Measurements from ENCODE around the gene ASIC4. TPM values are rescaled to one million over a fixed set of nuclear protein-coding genes. Genes with fewer than 3 reads are reported as not detected.

The ASIC4 gene
- total RNA-seq, 1 donor from 2014 or later: 0.15 TPM

GRCh38 chr2:219512524-219513216 lies 1.6 kb upstream of the ASIC4 start:
- Mint-ChIP-seq H3K9me3 (ENCODE audit: low read depth) (no peaks in the 10 kb centered on the region), H3K36me3 (ENCODE audit: low read depth) (no peaks in the 10 kb centered on the region), H3K27ac (ENCODE audit: unreplicated experiment) (no peak overlapping the region), H3K4me3 (ENCODE audit: unreplicated experiment) (no peak overlapping the region), H3K27me3 (ENCODE audit: low read depth) (peaks cover 57% of the 10 kb centered on the region), H3K4me1 (ENCODE audit: low read depth) (peaks cover 26% of the 10 kb centered on the region)
- no peak for DNase-seq (ENCODE audit: low spot score)
- TF ChIP-seq, protein P1, sequence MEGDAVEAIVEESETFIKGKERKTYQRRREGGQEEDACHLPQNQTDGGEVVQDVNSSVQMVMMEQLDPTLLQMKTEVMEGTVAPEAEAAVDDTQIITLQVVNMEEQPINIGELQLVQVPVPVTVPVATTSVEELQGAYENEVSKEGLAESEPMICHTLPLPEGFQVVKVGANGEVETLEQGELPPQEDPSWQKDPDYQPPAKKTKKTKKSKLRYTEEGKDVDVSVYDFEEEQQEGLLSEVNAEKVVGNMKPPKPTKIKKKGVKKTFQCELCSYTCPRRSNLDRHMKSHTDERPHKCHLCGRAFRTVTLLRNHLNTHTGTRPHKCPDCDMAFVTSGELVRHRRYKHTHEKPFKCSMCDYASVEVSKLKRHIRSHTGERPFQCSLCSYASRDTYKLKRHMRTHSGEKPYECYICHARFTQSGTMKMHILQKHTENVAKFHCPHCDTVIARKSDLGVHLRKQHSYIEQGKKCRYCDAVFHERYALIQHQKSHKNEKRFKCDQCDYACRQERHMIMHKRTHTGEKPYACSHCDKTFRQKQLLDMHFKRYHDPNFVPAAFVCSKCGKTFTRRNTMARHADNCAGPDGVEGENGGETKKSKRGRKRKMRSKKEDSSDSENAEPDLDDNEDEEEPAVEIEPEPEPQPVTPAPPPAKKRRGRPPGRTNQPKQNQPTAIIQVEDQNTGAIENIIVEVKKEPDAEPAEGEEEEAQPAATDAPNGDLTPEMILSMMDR (IDR thresholded peaks at IDR 0.05): no peak

- peak overlapping the region; percentile 35 for H3K4me3 Mint-ChIP-seq (ENCODE audit: unreplicated experiment)
- DNase-seq (ENCODE audit: low spot score): no peak
- H3K27ac Mint-ChIP-seq (ENCODE audit: unreplicated experiment): peak overlapping the region; percentile 42
- no peaks in the 10 kb centered on the region for H3K36me3 Mint-ChIP-seq (ENCODE audit: low read depth)
- TF ChIP-seq, protein P1 (IDR thresholded peaks at IDR 0.05): no peak
- peaks cover 62% of the 10 kb centered on the region for H3K27me3 Mint-ChIP-seq (ENCODE audit: low read depth)
- peaks cover 30% of the 10 kb centered on the region for H3K4me1 Mint-ChIP-seq (ENCODE audit: low read depth)
- H3K9me3 Mint-ChIP-seq (ENCODE audit: low read depth): no peaks in the 10 kb centered on the region
Measured at GRCh38 chr2:219513787-219514186, 495 bp upstream of the ASIC4 start.

GRCh38 chr2:219514836-219515235 lies 554 bp downstream of the ASIC4 start:
- Mint-ChIP-seq H3K27ac (ENCODE audit: unreplicated experiment) (no peak overlapping the region), H3K27me3 (ENCODE audit: low read depth) (peaks cover 62% of the 10 kb centered on the region), H3K4me1 (ENCODE audit: low read depth) (peaks cover 22% of the 10 kb centered on the region), H3K4me3 (ENCODE audit: unreplicated experiment) (no peak overlapping the region), H3K9me3 (ENCODE audit: low read depth) (no peaks in the 10 kb centered on the region), H3K36me3 (ENCODE audit: low read depth) (no peaks in the 10 kb centered on the region)
- DNase-seq (ENCODE audit: low spot score): no peak
- TF ChIP-seq, protein P1 (IDR thresholded peaks at IDR 0.05): no peak

GRCh38 chr2:219515874-219516629 lies 1.8 kb downstream of the ASIC4 start:
- Mint-ChIP-seq H3K9me3 (ENCODE audit: low read depth) (no peaks in the 10 kb centered on the region), H3K27me3 (ENCODE audit: low read depth) (peaks cover 55% of the 10 kb centered on the region), H3K27ac (ENCODE audit: unreplicated experiment) (no peak overlapping the region), H3K36me3 (ENCODE audit: low read depth) (no peaks in the 10 kb centered on the region), H3K4me1 (ENCODE audit: low read depth) (peaks cover 20% of the 10 kb centered on the region), H3K4me3 (ENCODE audit: unreplicated experiment) (no peak overlapping the region)
- TF ChIP-seq, protein P1 (IDR thresholded peaks at IDR 0.05): no peak
- DNase-seq (ENCODE audit: low spot score): no peak

DNA sequence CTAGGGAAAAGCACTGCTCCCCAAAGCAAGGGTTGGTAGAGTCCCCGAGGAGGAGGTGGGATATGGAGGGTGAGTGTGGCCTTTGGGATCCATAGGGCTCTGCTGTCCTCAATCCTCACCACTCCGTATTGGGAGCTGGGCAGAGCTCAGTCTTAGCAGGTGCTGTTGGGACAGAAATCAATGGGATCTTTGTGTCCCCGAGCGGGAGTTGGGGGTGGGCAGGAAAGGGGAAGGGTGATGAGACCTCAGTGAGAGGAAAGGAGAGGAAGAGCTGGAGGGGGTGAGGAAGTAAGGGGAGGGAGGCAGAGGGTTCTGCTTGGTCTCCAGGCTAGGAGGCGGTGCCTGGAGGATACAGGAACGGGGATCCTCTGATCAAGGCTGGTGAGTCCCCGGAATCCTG lies 2.6 kb downstream of the ASIC4 start:
- Mint-ChIP-seq H3K4me3 (ENCODE audit: unreplicated experiment) (no peak overlapping the region), H3K9me3 (ENCODE audit: low read depth) (no peaks in the 10 kb centered on the region), H3K4me1 (ENCODE audit: low read depth) (peaks cover 28% of the 10 kb centered on the region), H3K27ac (ENCODE audit: unreplicated experiment) (no peak overlapping the region), H3K27me3 (ENCODE audit: low read depth) (peaks cover 49% of the 10 kb centered on the region), H3K36me3 (ENCODE audit: low read depth) (no peaks in the 10 kb centered on the region)
- DNase-seq (ENCODE audit: low spot score): no peak
- TF ChIP-seq, protein P1 (IDR thresholded peaks at IDR 0.05): no peak

Data from chondrocyte (in vitro differentiated cells).